ENCODE measurements around the gene COX8A. TPM values are rescaled to one million over a fixed set of nuclear protein-coding genes. Genes with fewer than 3 reads are reported as not detected.

Gene COX8A
- total RNA-seq, 2 experiments from 2014 or later: 450 to 466 TPM

- H3K36me3 Mint-ChIP-seq: peaks cover 8% of the 10 kb centered on the region
- H3K4me1 Mint-ChIP-seq: peaks cover 12% of the 10 kb centered on the region
- no peak overlapping the region for H3K27ac Mint-ChIP-seq
- no peak overlapping the region for H3K4me3 Mint-ChIP-seq
- DNase-seq: no peak
- H3K9me3 Mint-ChIP-seq: peaks cover 6% of the 10 kb centered on the region
- H3K27me3 Mint-ChIP-seq: peaks cover 48% of the 10 kb centered on the region
Measured at GRCh38 chr11:64005691-64006090, 31.3 kb downstream of the COX8A start.

GRCh38 chr11:64006398-64006797, 32.0 kb downstream of the COX8A start:
- Mint-ChIP-seq H3K9me3 (peaks cover 13% of the 10 kb centered on the region), H3K4me1 (peaks cover 12% of the 10 kb centered on the region)

GRCh38 chr11:64007160-64007628, 32.8 kb downstream of the COX8A start:
- no peak for DNase-seq
- Mint-ChIP-seq H3K9me3 (peaks cover 13% of the 10 kb centered on the region), H3K4me1 (peaks cover 12% of the 10 kb centered on the region), H3K36me3 (peaks cover 15% of the 10 kb centered on the region), H3K4me3 (no peak overlapping the region), H3K27ac (no peak overlapping the region), H3K27me3 (peaks cover 54% of the 10 kb centered on the region)

More at GRCh38 chr11:64006398-64006797, 32.0 kb downstream of the COX8A start:
- Mint-ChIP-seq H3K36me3 (peaks cover 15% of the 10 kb centered on the region), H3K27me3 (peaks cover 54% of the 10 kb centered on the region), H3K27ac (no peak overlapping the region), H3K4me3 (no peak overlapping the region)
- DNase-seq: no peak

GRCh38 chr11:64007629-64008282, 33.3 kb downstream of the COX8A start:
- peaks cover 54% of the 10 kb centered on the region for H3K27me3 Mint-ChIP-seq
- H3K27ac Mint-ChIP-seq: no peak overlapping the region
- peaks cover 13% of the 10 kb centered on the region for H3K9me3 Mint-ChIP-seq
- no peak overlapping the region for H3K4me3 Mint-ChIP-seq
- no peak for DNase-seq
- H3K4me1 Mint-ChIP-seq: peaks cover 12% of the 10 kb centered on the region
- H3K36me3 Mint-ChIP-seq: peaks cover 15% of the 10 kb centered on the region

- Mint-ChIP-seq H3K4me1 (peaks cover 12% of the 10 kb centered on the region), H3K9me3 (peaks cover 13% of the 10 kb centered on the region), H3K27ac (no peak overlapping the region), H3K36me3 (peaks cover 15% of the 10 kb centered on the region), H3K27me3 (peaks cover 54% of the 10 kb centered on the region), H3K4me3 (no peak overlapping the region)
- no peak for DNase-seq
Measured at GRCh38 chr11:64008283-64008913, 34.0 kb downstream of the COX8A start.

GRCh38 chr11:64008914-64009633, 34.7 kb downstream of the COX8A start:
- Mint-ChIP-seq H3K27me3 (peaks cover 54% of the 10 kb centered on the region), H3K36me3 (peaks cover 15% of the 10 kb centered on the region), H3K9me3 (peaks cover 13% of the 10 kb centered on the region), H3K4me3 (no peak overlapping the region), H3K4me1 (peaks cover 12% of the 10 kb centered on the region), H3K27ac (no peak overlapping the region)
- DNase-seq: no peak

GRCh38 chr11:64009710-64010109, 35.3 kb downstream of the COX8A start:
- Mint-ChIP-seq H3K9me3 (peaks cover 13% of the 10 kb centered on the region), H3K4me3 (no peak overlapping the region), H3K27me3 (peaks cover 52% of the 10 kb centered on the region), H3K27ac (no peak overlapping the region), H3K36me3 (peaks cover 15% of the 10 kb centered on the region), H3K4me1 (peaks cover 12% of the 10 kb centered on the region)
- no peak for DNase-seq

GRCh38 chr11:64010783-64011182, 36.4 kb downstream of the COX8A start:
- DNase-seq: no peak
- peaks cover 13% of the 10 kb centered on the region for H3K9me3 Mint-ChIP-seq
- H3K4me3 Mint-ChIP-seq: no peak overlapping the region
- peaks cover 15% of the 10 kb centered on the region for H3K36me3 Mint-ChIP-seq
- H3K27me3 Mint-ChIP-seq: peaks cover 51% of the 10 kb centered on the region
- H3K27ac Mint-ChIP-seq: no peak overlapping the region
- peaks cover 12% of the 10 kb centered on the region for H3K4me1 Mint-ChIP-seq

- Mint-ChIP-seq H3K27me3 (peaks cover 48% of the 10 kb centered on the region), H3K4me1 (peaks cover 12% of the 10 kb centered on the region), H3K36me3 (peaks cover 15% of the 10 kb centered on the region), H3K9me3 (peaks cover 13% of the 10 kb centered on the region), H3K27ac (no peak overlapping the region), H3K4me3 (no peak overlapping the region)
- DNase-seq: no peak
Measured at GRCh38 chr11:64011371-64011770, 37.0 kb downstream of the COX8A start.

- no peak overlapping the region for H3K4me3 Mint-ChIP-seq
- H3K36me3 Mint-ChIP-seq: peaks cover 15% of the 10 kb centered on the region
- H3K9me3 Mint-ChIP-seq: peaks cover 13% of the 10 kb centered on the region
- peaks cover 28% of the 10 kb centered on the region for H3K27me3 Mint-ChIP-seq
- no peak overlapping the region for H3K27ac Mint-ChIP-seq
- no peak for DNase-seq
- H3K4me1 Mint-ChIP-seq: no peaks in the 10 kb centered on the region
Measured at GRCh38 chr11:64013141-64013896, 38.9 kb downstream of the COX8A start.

- H3K9me3 Mint-ChIP-seq: peaks cover 13% of the 10 kb centered on the region
- no peak overlapping the region for H3K4me3 Mint-ChIP-seq
- peaks cover 15% of the 10 kb centered on the region for H3K36me3 Mint-ChIP-seq
- H3K27me3 Mint-ChIP-seq: peaks cover 19% of the 10 kb centered on the region
- no peak overlapping the region for H3K27ac Mint-ChIP-seq
- no peaks in the 10 kb centered on the region for H3K4me1 Mint-ChIP-seq
- DNase-seq: no peak
Measured at GRCh38 chr11:64014356-64014755, 39.9 kb downstream of the COX8A start.

- H3K36me3 Mint-ChIP-seq: peaks cover 9% of the 10 kb centered on the region
- H3K27ac Mint-ChIP-seq: no peak overlapping the region
- no peak overlapping the region for H3K4me3 Mint-ChIP-seq
- peaks cover 8% of the 10 kb centered on the region for H3K27me3 Mint-ChIP-seq
- no peaks in the 10 kb centered on the region for H3K4me1 Mint-ChIP-seq
- H3K9me3 Mint-ChIP-seq: peaks cover 8% of the 10 kb centered on the region
- no peak for DNase-seq
Measured at GRCh38 chr11:64015510-64015909, 41.1 kb downstream of the COX8A start.

- Mint-ChIP-seq H3K4me1 (no peaks in the 10 kb centered on the region), H3K27ac (no peak overlapping the region), H3K36me3 (peaks cover 2% of the 10 kb centered on the region), H3K4me3 (no peak overlapping the region), H3K9me3 (peaks cover 1% of the 10 kb centered on the region), H3K27me3 (peaks cover 2% of the 10 kb centered on the region)
- no peak for DNase-seq
Measured at GRCh38 chr11:64015935-64016845, 41.8 kb downstream of the COX8A start.

GRCh38 chr11:64017945-64018224, 43.5 kb downstream of the COX8A start:
- no peak overlapping the region for H3K27ac Mint-ChIP-seq

More at GRCh38 chr11:64017945-64018224, 43.5 kb downstream of the COX8A start:
- Mint-ChIP-seq H3K9me3 (no peaks in the 10 kb centered on the region), H3K36me3 (no peaks in the 10 kb centered on the region), H3K27me3 (no peaks in the 10 kb centered on the region), H3K4me3 (no peak overlapping the region), H3K4me1 (no peaks in the 10 kb centered on the region)
- no peak for DNase-seq

Measured in activated naive CD8-positive, alpha-beta T cell treated with anti-CD3 and anti-CD28 coated beads for 36 hours (primary cell).